ENCODE results near the gene CD160.
"Not testable (repeated sequence)": the region's sequence is repeated elsewhere in the genome, so short reads cannot be mapped to it uniquely, and the experiment has no call there.

The CD160 gene

GRCh38 chr1:145710291-145711027 is 8.8 kb upstream of the CD160 start:
- DNase-seq: no peak

- no peak for DNase-seq
Observed at GRCh38 chr1:145711213-145711651, 8.1 kb upstream of the CD160 start.

- DNase-seq: no peak
Observed at GRCh38 chr1:145714524-145715111, 4.7 kb upstream of the CD160 start.

- no peak for DNase-seq
Observed at GRCh38 chr1:145716641-145717345, 2.5 kb upstream of the CD160 start.

GRCh38 chr1:145717833-145718232 is 1.5 kb upstream of the CD160 start:
- no peak for DNase-seq

GRCh38 chr1:145718465-145718864 is 834 bp upstream of the CD160 start:
- not testable (repeated sequence) for DNase-seq

GRCh38 chr1:145720556-145720877 is 1.2 kb downstream of the CD160 start:
- no peak for DNase-seq

- DNase-seq: peak; percentile 70
Observed at GRCh38 chr1:145720878-145721671, 1.8 kb downstream of the CD160 start.

- not testable (repeated sequence) for DNase-seq
Observed at GRCh38 chr1:145726193-145726592, 6.9 kb downstream of the CD160 start.

GRCh38 chr1:145729196-145729595 is 9.9 kb downstream of the CD160 start:
- no peak for DNase-seq

GRCh38 chr1:145729666-145730436 is 10.6 kb downstream of the CD160 start:
- no peak for DNase-seq

- DNase-seq: no peak
Observed at GRCh38 chr1:145730467-145730866, 11.2 kb downstream of the CD160 start.

GRCh38 chr1:145730900-145731299 is 11.6 kb downstream of the CD160 start:
- DNase-seq: no peak

GRCh38 chr1:145736191-145736590 is 16.9 kb downstream of the CD160 start:
- DNase-seq: no peak

GRCh38 chr1:145740269-145740668 is 21.0 kb downstream of the CD160 start:
- no peak for DNase-seq

- no peak for DNase-seq
Observed at GRCh38 chr1:145747398-145748247, 28.3 kb downstream of the CD160 start.

- no peak for DNase-seq
Observed at GRCh38 chr1:145750426-145750825, 31.1 kb downstream of the CD160 start.

GRCh38 chr1:145751491-145752037 is 32.3 kb downstream of the CD160 start:
- DNase-seq: no peak

- DNase-seq: no peak
Observed at GRCh38 chr1:145757420-145757819, 38.1 kb downstream of the CD160 start.

GRCh38 chr1:145758116-145758515 is 38.8 kb downstream of the CD160 start:
- no peak for DNase-seq

- DNase-seq: no peak
Observed at GRCh38 chr1:145758575-145758974, 39.3 kb downstream of the CD160 start.

Measured in activated CD4-positive, alpha-beta T cell treated with anti-CD3 and anti-CD28 coated beads, Interleukin-10, Interleukin-2, amounts not matched to agents 100 ng/mL and 50 ng/mL, durations not matched to agents 16 hours and 8 hours (primary cell).